HCT116 (cell line): ENCODE measurements around the gene DNASE2B.

Experiments
- EZH2 ChIP-seq: fragments of 200-600 bp; sonication (generic); IDR thresholded peaks from 2 replicates; pipeline ENCODE4 v1.6.1; 2017; ENCODE audit warnings: antibody characterized with exemption, mixed run types
- POLR2A ChIP-seq: IDR thresholded peaks from 2 replicates; pipeline ENCODE4 v1.7.0; 2011; ENCODE audit warnings: borderline replicate concordance; ENCODE audit not compliant: insufficient read depth, insufficient read length; ENCODE audit errors: extremely low read depth

DNA sequence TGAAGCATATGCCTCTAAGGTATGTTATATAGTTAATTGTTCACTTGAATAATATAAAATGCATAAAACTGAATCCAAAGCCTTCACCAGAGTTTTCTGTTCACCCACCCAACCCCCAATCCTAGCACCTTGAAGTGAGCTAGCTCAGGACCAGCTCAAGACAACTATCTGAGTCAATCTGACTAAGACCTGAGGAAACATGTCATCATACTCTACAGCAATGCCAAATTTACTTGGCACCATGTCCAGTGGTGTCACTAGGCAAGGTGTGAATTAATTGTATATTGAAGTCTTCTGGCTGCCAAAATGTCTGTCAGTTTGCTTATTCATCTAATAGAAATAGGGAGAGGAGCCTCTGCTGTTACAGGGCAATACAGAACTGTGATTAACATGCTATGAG, 3.8 kb downstream of the DNASE2B start:
- no peak for TF ChIP-seq POLR2A
- TF ChIP-seq EZH2: no peak
